ENCODE data around the gene SPINK5.

Gene SPINK5

GRCh38 chr5:148146487-148146886 is 82.7 kb downstream of the SPINK5 start:
- no peak for DNase-seq (ENCODE audit: low read depth in 2 of 2)
- TF ChIP-seq CTCF (IDR thresholded peaks at IDR 0.05; ENCODE audit: low read depth, low read length): no peak
- no peak overlapping the region for H3K4me3 ChIP-seq (replicated peaks in 1 of 2; ENCODE audit: low read depth in 2 of 2, low read length in 2 of 2)

GRCh38 chr5:148147415-148147814 is 83.6 kb downstream of the SPINK5 start:
- H3K4me3 ChIP-seq (replicated peaks in 1 of 2; ENCODE audit: low read depth in 2 of 2, low read length in 2 of 2): no peak overlapping the region
- DNase-seq (ENCODE audit: low read depth in 2 of 2): no peak
- no peak for TF ChIP-seq CTCF (IDR thresholded peaks at IDR 0.05; ENCODE audit: low read depth, low read length)

- DNase-seq (ENCODE audit: low read depth in 2 of 2): no peak
- H3K4me3 ChIP-seq (replicated peaks in 1 of 2; ENCODE audit: low read depth in 2 of 2, low read length in 2 of 2): no peak overlapping the region
- TF ChIP-seq CTCF (IDR thresholded peaks at IDR 0.05; ENCODE audit: low read depth, low read length): no peak
Measured at GRCh38 chr5:148151872-148152271, 88.1 kb downstream of the SPINK5 start.

- no peak for TF ChIP-seq CTCF (IDR thresholded peaks at IDR 0.05; ENCODE audit: low read depth, low read length)
- DNase-seq (ENCODE audit: low read depth in 2 of 2): no peak
- no peak overlapping the region for H3K4me3 ChIP-seq (replicated peaks in 1 of 2; ENCODE audit: low read depth in 2 of 2, low read length in 2 of 2)
Measured at GRCh38 chr5:148152781-148153180, 89.0 kb downstream of the SPINK5 start.

DNA sequence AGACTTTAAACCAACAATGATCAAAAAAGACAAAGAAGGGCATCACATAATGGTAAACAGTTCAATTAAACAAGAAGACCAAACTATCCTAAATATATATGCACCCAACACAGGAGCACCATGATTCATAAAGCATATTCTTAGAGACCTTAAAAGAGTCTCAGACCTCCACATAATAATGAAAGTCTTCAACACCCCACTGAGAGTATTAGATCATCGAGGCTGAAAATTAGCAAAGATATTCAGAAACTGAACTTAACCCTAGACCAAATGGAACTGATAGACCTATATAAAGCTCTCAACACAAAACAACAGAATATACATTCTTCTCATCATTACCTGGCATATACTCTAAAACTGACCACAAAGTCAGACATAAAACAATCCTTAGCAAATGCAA is 92.8 kb downstream of the SPINK5 start:
- no peak overlapping the region for H3K4me3 ChIP-seq (replicated peaks in 1 of 2; ENCODE audit: low read depth in 2 of 2, low read length in 2 of 2)
- TF ChIP-seq CTCF (IDR thresholded peaks at IDR 0.05; ENCODE audit: low read depth, low read length): no peak
- no peak for DNase-seq (ENCODE audit: low read depth in 2 of 2)

GRCh38 chr5:148162038-148162437 is 98.3 kb downstream of the SPINK5 start:
- no peak overlapping the region for H3K4me3 ChIP-seq (replicated peaks in 1 of 2; ENCODE audit: low read depth in 2 of 2, low read length in 2 of 2)
- no peak for TF ChIP-seq CTCF (IDR thresholded peaks at IDR 0.05; ENCODE audit: low read depth, low read length)
- no peak for DNase-seq (ENCODE audit: low read depth in 2 of 2)

- no peak overlapping the region for H3K4me3 ChIP-seq (replicated peaks in 1 of 2; ENCODE audit: low read depth in 2 of 2, low read length in 2 of 2)
- no peak for TF ChIP-seq CTCF (IDR thresholded peaks at IDR 0.05; ENCODE audit: low read depth, low read length)
- no peak for DNase-seq (ENCODE audit: low read depth in 2 of 2)
Measured at GRCh38 chr5:148163345-148163744, 99.6 kb downstream of the SPINK5 start.
